A673 (cell line): ENCODE measurements around the gene ARID5B.

Experiments
- EZH2 ChIP-seq: fragments of 200-600 bp; sonication (generic); IDR thresholded peaks from 2 replicates; pipeline ENCODE4 v1.6.1; 2017; ENCODE audit warnings: borderline replicate concordance, low read depth, mild to moderate bottlenecking, mixed read lengths, antibody characterized with exemption, low read length; ENCODE audit not compliant: poor library complexity, severe bottlenecking
- TF ChIP-seq, protein P1 (sequence below): fragments of 300-800, 200-600 bp; sonication (generic); conservative IDR thresholded peaks from 2 replicates; pipeline ENCODE4 v1.5.1; 2017; ENCODE audit warnings: low read depth, mild to moderate bottlenecking, antibody characterized with exemption, low read length, moderate library complexity, mixed read lengths

DNA sequence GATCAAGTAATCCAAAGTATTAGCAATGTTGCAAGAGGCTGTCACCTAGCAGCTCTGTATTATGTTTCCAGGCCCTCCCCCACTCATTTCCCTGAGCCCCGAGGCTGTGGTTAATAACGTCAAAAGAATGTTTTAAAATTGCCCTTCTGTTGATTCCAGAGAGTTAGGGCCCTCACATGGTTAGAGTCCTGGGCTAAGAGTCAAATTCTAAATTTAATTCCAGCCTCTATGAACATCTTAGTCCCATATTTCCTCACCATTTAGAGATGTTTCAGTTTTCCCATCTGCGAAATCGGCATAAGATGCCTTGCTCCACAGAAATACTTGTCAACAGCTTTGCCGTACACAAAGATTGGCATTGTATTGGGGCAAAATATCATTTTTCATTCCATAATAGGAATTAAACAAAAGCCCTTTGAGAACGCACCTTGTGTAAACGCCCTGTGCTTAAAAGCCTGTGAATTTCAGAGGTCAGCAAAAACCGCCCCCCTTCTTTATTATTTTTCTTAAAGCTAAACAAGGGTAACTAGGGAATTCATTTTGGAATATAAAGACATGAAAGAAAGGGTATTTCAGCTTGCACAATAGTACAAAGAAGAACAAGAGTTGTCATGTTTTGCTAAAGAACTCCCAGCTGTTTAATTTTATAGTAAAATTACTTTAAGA lies 135.8 kb downstream of the ARID5B start:
- TF ChIP-seq, protein P1, sequence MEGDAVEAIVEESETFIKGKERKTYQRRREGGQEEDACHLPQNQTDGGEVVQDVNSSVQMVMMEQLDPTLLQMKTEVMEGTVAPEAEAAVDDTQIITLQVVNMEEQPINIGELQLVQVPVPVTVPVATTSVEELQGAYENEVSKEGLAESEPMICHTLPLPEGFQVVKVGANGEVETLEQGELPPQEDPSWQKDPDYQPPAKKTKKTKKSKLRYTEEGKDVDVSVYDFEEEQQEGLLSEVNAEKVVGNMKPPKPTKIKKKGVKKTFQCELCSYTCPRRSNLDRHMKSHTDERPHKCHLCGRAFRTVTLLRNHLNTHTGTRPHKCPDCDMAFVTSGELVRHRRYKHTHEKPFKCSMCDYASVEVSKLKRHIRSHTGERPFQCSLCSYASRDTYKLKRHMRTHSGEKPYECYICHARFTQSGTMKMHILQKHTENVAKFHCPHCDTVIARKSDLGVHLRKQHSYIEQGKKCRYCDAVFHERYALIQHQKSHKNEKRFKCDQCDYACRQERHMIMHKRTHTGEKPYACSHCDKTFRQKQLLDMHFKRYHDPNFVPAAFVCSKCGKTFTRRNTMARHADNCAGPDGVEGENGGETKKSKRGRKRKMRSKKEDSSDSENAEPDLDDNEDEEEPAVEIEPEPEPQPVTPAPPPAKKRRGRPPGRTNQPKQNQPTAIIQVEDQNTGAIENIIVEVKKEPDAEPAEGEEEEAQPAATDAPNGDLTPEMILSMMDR, result no peak
- TF ChIP-seq EZH2, result no peak
